ENCODE data around the gene RNPEPL1.

The RNPEPL1 gene

DNA sequence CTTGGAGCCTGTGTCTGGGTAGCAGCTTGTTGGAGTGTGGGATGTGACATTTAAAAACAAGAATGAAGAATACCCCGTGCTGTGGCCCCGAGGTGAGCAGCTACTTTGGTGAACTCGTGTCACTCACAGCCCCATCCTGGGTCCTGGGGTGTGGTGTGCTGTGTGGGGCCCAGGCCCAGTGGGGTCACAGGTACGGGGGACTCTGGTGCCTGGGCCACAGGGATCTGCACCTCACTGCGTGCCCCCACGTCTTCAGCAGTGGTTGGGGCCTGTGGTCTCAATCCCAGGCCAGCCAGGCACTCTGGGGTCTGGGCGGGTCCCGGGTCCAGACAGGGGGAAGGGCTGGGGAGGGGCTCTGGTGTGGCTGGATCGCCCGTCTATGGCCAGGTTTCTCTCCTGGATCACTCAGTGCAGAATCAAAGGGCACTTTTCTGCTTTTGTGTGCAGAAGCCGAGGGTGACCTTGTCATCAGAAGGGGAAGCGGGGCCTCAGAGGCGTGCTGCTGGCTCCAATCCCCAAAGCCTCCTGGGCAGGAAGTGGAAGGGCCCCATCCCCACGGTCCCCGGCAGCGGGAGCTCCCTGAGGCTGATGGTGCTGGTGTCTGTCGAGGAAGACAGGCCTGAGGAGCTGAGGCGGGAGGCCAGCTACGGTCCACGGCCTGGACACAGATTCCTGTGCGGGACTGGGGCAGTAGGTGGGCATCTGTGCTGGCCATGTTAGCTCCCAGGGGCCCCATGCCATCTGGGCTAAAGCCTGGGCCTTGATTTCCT lies 58.4 kb downstream of the RNPEPL1 start:
- no peaks in the 10 kb centered on the region for H4K20me1 ChIP-seq (ENCODE audit: insufficient read depth)
- H3K4me2 ChIP-seq: no peak overlapping the region
- TF ChIP-seq, protein P1, sequence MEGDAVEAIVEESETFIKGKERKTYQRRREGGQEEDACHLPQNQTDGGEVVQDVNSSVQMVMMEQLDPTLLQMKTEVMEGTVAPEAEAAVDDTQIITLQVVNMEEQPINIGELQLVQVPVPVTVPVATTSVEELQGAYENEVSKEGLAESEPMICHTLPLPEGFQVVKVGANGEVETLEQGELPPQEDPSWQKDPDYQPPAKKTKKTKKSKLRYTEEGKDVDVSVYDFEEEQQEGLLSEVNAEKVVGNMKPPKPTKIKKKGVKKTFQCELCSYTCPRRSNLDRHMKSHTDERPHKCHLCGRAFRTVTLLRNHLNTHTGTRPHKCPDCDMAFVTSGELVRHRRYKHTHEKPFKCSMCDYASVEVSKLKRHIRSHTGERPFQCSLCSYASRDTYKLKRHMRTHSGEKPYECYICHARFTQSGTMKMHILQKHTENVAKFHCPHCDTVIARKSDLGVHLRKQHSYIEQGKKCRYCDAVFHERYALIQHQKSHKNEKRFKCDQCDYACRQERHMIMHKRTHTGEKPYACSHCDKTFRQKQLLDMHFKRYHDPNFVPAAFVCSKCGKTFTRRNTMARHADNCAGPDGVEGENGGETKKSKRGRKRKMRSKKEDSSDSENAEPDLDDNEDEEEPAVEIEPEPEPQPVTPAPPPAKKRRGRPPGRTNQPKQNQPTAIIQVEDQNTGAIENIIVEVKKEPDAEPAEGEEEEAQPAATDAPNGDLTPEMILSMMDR (conservative IDR thresholded peaks at IDR 0.05; ENCODE audit: low read depth, low read length): no peak
- H3K4me3 ChIP-seq (IDR thresholded peaks at IDR 0.05; ENCODE audit: insufficient read depth, low read depth, low read length): no peak overlapping the region
- no peaks in the 10 kb centered on the region for H3K79me2 ChIP-seq (ENCODE audit: insufficient read depth, low read depth)
- H3K27me3 ChIP-seq (ENCODE audit: insufficient read depth, low read depth): no peaks in the 10 kb centered on the region
- no peak overlapping the region for H2AFZ ChIP-seq (ENCODE audit: low read depth)
- H3K4me1 ChIP-seq (ENCODE audit: low read depth, poor library complexity, severe bottlenecking): no peaks in the 10 kb centered on the region
- H3K9ac ChIP-seq: no peak overlapping the region
- H3K36me3 ChIP-seq (ENCODE audit: insufficient read depth): no peaks in the 10 kb centered on the region
- no peak overlapping the region for H3K27ac ChIP-seq

DNA sequence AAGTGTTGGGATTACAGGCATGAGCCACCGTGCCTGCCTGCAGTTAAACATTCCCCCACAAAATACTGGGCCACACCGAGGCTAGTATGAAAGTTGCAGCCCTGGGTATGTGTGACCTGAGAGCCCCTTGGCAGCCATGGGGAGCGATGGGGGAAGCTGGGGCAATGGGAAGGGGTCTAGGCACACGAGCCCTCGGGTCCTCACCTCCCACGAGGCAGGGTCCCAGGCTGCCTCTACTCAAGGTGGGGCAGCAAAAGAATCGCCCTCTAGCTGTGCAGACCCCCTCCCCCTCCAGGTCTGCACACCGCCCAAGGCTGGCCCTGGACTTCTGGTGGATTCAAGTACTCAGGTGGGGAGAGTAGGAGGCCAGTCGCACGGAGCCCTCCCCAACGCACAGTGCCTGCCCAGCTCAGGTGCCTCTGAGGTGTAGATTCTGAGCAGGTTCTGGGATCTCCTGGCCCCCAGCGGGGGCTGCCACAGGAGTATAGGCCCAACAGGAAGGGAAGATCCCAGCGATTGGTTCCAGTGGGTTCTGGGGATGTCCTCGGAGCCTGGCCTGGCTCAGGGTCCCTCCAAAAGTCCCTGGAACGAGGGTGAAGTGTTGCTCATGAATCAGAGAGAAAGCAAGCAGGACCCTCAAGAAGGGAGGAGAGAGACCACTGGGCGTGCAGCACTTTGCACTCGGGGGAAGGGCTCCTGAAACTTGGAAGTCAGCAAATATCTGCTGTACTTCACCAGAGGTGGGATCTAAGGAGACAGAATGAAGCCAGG lies 59.6 kb downstream of the RNPEPL1 start:
- Histone ChIP-seq H4K20me1 (ENCODE audit: insufficient read depth) (no peaks in the 10 kb centered on the region), H3K27ac (no peak overlapping the region), H2AFZ (ENCODE audit: low read depth) (no peak overlapping the region), H3K4me3 (IDR thresholded peaks at IDR 0.05; ENCODE audit: insufficient read depth, low read depth, low read length) (no peak overlapping the region), H3K9ac (no peak overlapping the region), H3K4me1 (ENCODE audit: low read depth, poor library complexity, severe bottlenecking) (no peaks in the 10 kb centered on the region), H3K36me3 (ENCODE audit: insufficient read depth) (no peaks in the 10 kb centered on the region), H3K79me2 (ENCODE audit: insufficient read depth, low read depth) (no peaks in the 10 kb centered on the region), H3K4me2 (no peak overlapping the region), H3K27me3 (ENCODE audit: insufficient read depth, low read depth) (no peaks in the 10 kb centered on the region)
- TF ChIP-seq, protein P1 (conservative IDR thresholded peaks at IDR 0.05; ENCODE audit: low read depth, low read length): no peak

DNA sequence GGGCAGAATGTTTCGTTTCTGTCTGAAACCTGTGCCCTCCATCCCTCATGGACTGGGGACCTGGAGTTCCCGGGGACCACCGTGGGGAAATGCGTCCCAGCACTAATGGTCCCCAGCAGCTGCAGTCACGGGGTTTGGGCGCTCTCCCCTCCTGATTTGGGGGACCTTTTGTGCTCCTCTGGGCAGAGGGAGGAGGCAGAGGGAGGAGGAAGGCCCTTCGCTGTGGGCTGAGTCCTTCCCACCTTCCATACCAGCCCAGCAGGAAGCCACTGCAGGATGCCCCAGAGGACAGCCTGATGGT lies 60.2 kb downstream of the RNPEPL1 start:
- H3K4me3 ChIP-seq (IDR thresholded peaks at IDR 0.05; ENCODE audit: insufficient read depth, low read depth, low read length): no peak overlapping the region
- no peaks in the 10 kb centered on the region for H3K4me1 ChIP-seq (ENCODE audit: low read depth, poor library complexity, severe bottlenecking)
- H3K27me3 ChIP-seq (ENCODE audit: insufficient read depth, low read depth): no peaks in the 10 kb centered on the region
- H3K27ac ChIP-seq: no peak overlapping the region
- no peaks in the 10 kb centered on the region for H3K79me2 ChIP-seq (ENCODE audit: insufficient read depth, low read depth)
- TF ChIP-seq, protein P1 (conservative IDR thresholded peaks at IDR 0.05; ENCODE audit: low read depth, low read length): no peak
- no peak overlapping the region for H3K9ac ChIP-seq
- H4K20me1 ChIP-seq (ENCODE audit: insufficient read depth): no peaks in the 10 kb centered on the region
- H3K36me3 ChIP-seq (ENCODE audit: insufficient read depth): no peaks in the 10 kb centered on the region
- H3K4me2 ChIP-seq: no peak overlapping the region
- no peak overlapping the region for H2AFZ ChIP-seq (ENCODE audit: low read depth)

DNA sequence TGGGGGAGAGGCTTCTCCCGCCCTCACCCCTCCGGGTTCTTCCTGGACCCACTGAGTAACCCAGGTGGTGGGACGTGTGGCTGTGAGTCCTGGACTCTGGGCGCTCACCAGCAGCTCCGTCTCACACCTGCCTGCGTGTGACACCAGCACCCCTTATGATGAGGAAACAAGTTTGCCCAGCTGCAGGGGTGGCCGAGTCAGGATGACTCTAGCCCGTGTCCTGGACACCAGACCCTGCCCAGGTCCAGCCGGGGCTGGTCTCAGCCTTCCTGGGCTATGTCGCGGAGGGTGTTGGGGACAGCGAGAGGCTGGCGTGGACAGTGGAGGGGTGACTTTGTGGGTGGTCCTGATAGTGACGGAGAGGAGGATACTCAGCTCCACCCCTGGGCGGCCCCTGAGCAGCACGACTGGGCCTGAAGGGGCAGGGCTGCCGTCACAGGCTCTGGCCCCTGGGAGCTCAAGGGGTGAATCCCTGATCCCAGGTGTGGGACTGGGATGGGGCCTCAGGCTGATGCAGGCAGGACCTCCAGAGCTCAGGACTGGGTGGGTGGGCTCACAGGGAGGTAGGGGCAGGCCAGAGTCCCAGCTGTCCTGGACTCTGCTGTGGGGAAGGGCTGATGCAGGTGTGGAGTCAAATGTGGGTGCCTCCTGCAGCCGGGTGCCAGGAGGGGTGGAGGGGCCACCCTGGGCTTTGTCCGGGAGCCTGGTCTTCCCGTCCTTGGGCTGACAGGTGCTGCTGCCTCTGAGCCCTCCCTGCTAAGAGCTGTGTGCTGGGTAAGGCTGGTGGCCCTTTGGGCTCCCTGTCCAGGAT lies 60.7 kb downstream of the RNPEPL1 start:
- H3K36me3 ChIP-seq (ENCODE audit: insufficient read depth): no peaks in the 10 kb centered on the region
- H3K79me2 ChIP-seq (ENCODE audit: insufficient read depth, low read depth): no peaks in the 10 kb centered on the region
- no peak overlapping the region for H3K9ac ChIP-seq
- H3K27me3 ChIP-seq (ENCODE audit: insufficient read depth, low read depth): no peaks in the 10 kb centered on the region
- H4K20me1 ChIP-seq (ENCODE audit: insufficient read depth): no peaks in the 10 kb centered on the region
- no peaks in the 10 kb centered on the region for H3K4me1 ChIP-seq (ENCODE audit: low read depth, poor library complexity, severe bottlenecking)
- no peak overlapping the region for H3K4me2 ChIP-seq
- TF ChIP-seq, protein P1 (conservative IDR thresholded peaks at IDR 0.05; ENCODE audit: low read depth, low read length): no peak
- H2AFZ ChIP-seq (ENCODE audit: low read depth): no peak overlapping the region
- no peak overlapping the region for H3K4me3 ChIP-seq (IDR thresholded peaks at IDR 0.05; ENCODE audit: insufficient read depth, low read depth, low read length)
- H3K27ac ChIP-seq: no peak overlapping the region
